IMR-90 (cell line): ENCODE data around the gene EFHD1. TPM values are rescaled to one million over a fixed set of nuclear protein-coding genes. Genes with fewer than 3 reads are reported as not detected.

Experiments
- ATAC-seq: fragments of 200-7000 bp; cut with Tn5 transposase; 2 replicates; pipeline ENCODE4 v1.9.1; 2020; ENCODE audit warnings: low read depth, mild to moderate bottlenecking, moderate library complexity
- BruUV-seq: library from RNA; stranded (reverse); fragments of 400-500 nt; replicated peaks from 2 replicates; lab custom pipeline; 2021; lab: Mats Ljungman, UMichigan
- CTCF ChIA-PET: fragments of 300-600 bp; formaldehyde crosslinking; extraction: SDS; loops from one replicate; lab custom pipeline; 2021; ENCODE audit warnings: antibody characterized with exemption; lab: Yijun Ruan, JAX
- POLR2A ChIA-PET: fragments of 300-600 bp; sonication (Branson Sonifier 250); formaldehyde crosslinking; loops from one replicate; lab custom pipeline; 2022; ENCODE audit warnings: antibody characterized with exemption; ENCODE audit not compliant: unreplicated experiment; lab: Charles Lee
- DNase-seq: peaks from one replicate; pipeline ENCODE4 v3.0.0; 2013
- H2AFZ ChIP-seq: replicated peaks from 2 replicates; pipeline ENCODE3; 2013; ENCODE audit warnings: low read length, mild to moderate bottlenecking; ENCODE audit not compliant: poor library complexity
- H2AK5ac ChIP-seq: 2 replicates; pipeline ENCODE4 v1.6.1; 2013; ENCODE audit warnings: low read depth, low read length, inconsistent platforms
- H2AK9ac ChIP-seq: replicated peaks from 2 replicates; pipeline ENCODE3; 2013; ENCODE audit warnings: mild to moderate bottlenecking, low read depth, low read length, moderate library complexity; ENCODE audit not compliant: poor library complexity
- H2BK120ac ChIP-seq: 2 replicates; pipeline ENCODE4 v1.6.1; 2013; ENCODE audit warnings: low read depth, low read length, inconsistent platforms
- H2BK15ac ChIP-seq: 3 replicates; pipeline ENCODE4 v1.6.1; 2013; ENCODE audit warnings: low read depth, low read length, inconsistent platforms
- H2BK20ac ChIP-seq: 2 replicates; pipeline ENCODE4 v1.6.1; 2013; ENCODE audit warnings: low read depth, mild to moderate bottlenecking, inconsistent platforms, low read length, moderate library complexity
- H2BK5ac ChIP-seq: 2 replicates; pipeline ENCODE4 v1.6.1; 2013; ENCODE audit warnings: mild to moderate bottlenecking, low read depth, low read length, inconsistent platforms; ENCODE audit not compliant: poor library complexity, severe bottlenecking
- H3K14ac ChIP-seq: replicated peaks from 2 replicates; pipeline ENCODE4 v1.6.1; 2013; ENCODE audit warnings: low read depth, low read length, inconsistent platforms
- H3K18ac ChIP-seq: 2 replicates; pipeline ENCODE4 v1.6.1; 2013; ENCODE audit warnings: low read depth, low read length, control low read depth
- H3K23ac ChIP-seq: 2 replicates; pipeline ENCODE4 v1.6.1; 2013; ENCODE audit warnings: low read depth, low read length, inconsistent platforms
- H3K27ac ChIP-seq: 2 replicates; pipeline ENCODE4 v1.5.1; 2013; ENCODE audit warnings: mild to moderate bottlenecking, control low read depth, low read length; ENCODE audit not compliant: insufficient read depth
- H3K27me3 ChIP-seq: 2 replicates; pipeline ENCODE4 v1.6.1; 2013; ENCODE audit warnings: low read length; ENCODE audit not compliant: control insufficient read depth, insufficient read depth
- H3K36me3 ChIP-seq: 2 replicates; pipeline ENCODE4 v1.6.1; 2013; ENCODE audit warnings: low read length, mixed read lengths; ENCODE audit not compliant: control insufficient read depth, insufficient read depth
- H3K4ac ChIP-seq: 2 replicates; pipeline ENCODE4 v1.6.1; 2013; ENCODE audit warnings: low read depth, low read length, inconsistent platforms
- H3K4me1 ChIP-seq: 2 replicates; pipeline ENCODE4 v1.6.1; 2013; ENCODE audit warnings: low read length, mixed read lengths; ENCODE audit not compliant: control insufficient read depth, insufficient read depth
- H3K4me2 ChIP-seq: 2 replicates; pipeline ENCODE4 v1.6.1; 2013; ENCODE audit warnings: low read depth, mild to moderate bottlenecking, control low read depth, low read length, moderate library complexity
- H3K4me3 ChIP-seq: 2 replicates; pipeline ENCODE4 v1.5.1; 2013; ENCODE audit warnings: low read depth, mild to moderate bottlenecking, control low read depth, low read length, moderate library complexity; ENCODE audit not compliant: insufficient read depth
- H3K56ac ChIP-seq: 2 replicates; pipeline ENCODE4 v1.6.1; 2013; ENCODE audit warnings: low read length, inconsistent platforms; ENCODE audit not compliant: insufficient read depth; ENCODE audit errors: extremely low read depth
- H3K79me1 ChIP-seq, 2 experiments: 2 replicates each; pipeline ENCODE4 v1.6.1; 2013; ENCODE audit warnings: low read length in 2 of 2, inconsistent platforms in 1 of 2, low read depth in 1 of 2
- H3K9ac ChIP-seq: 2 replicates; pipeline ENCODE4 v1.6.1; 2013; ENCODE audit warnings: low read depth, low read length, control low read depth
- H3K9me1 ChIP-seq: 2 replicates; pipeline ENCODE4 v1.6.1; 2013; ENCODE audit warnings: low read length, inconsistent platforms; ENCODE audit not compliant: insufficient read depth
- H3K9me3 ChIP-seq: 2 replicates; pipeline ENCODE4 v1.6.1; 2013; ENCODE audit warnings: low read length; ENCODE audit not compliant: control insufficient read depth, insufficient read depth
- H4K20me1 ChIP-seq: 2 replicates; pipeline ENCODE4 v1.6.1; 2013; ENCODE audit warnings: low read length, inconsistent platforms; ENCODE audit not compliant: insufficient read depth
- H4K5ac ChIP-seq: 2 replicates; pipeline ENCODE4 v1.6.1; 2013; ENCODE audit warnings: mild to moderate bottlenecking, low read depth, low read length, control low read depth
- H4K8ac ChIP-seq, 2 experiments: 2 replicates each; pipeline ENCODE4 v1.6.1; 2013; ENCODE audit warnings: low read depth in 2 of 2, low read length in 2 of 2, control low read depth in 1 of 2, inconsistent platforms in 1 of 2
- H4K91ac ChIP-seq: 2 replicates; pipeline ENCODE4 v1.6.1; 2013; ENCODE audit warnings: low read depth, low read length, inconsistent platforms; ENCODE audit not compliant: insufficient read depth
- CHD1 ChIP-seq: IDR thresholded peaks from 2 replicates; pipeline ENCODE4 v1.6.1; 2012; ENCODE audit warnings: low read depth, low read length, improper control_type of control experiment
- FOS ChIP-seq: fragments of 150-350 bp; IDR thresholded peaks from 2 replicates; pipeline ENCODE4 v1.6.1; 2016; ENCODE audit warnings: low read depth, low read length
- MAZ ChIP-seq: IDR thresholded peaks from 2 replicates; pipeline ENCODE4 v1.6.1; 2012; ENCODE audit warnings: low read depth, mild to moderate bottlenecking, low read length, improper control_type of control experiment, moderate library complexity, borderline replicate concordance
- MXI1 ChIP-seq: IDR thresholded peaks from 2 replicates; pipeline ENCODE4 v1.6.1; 2012; ENCODE audit warnings: low read depth, mild to moderate bottlenecking, low read length, moderate library complexity, borderline replicate concordance
- NFE2L2 ChIP-seq: fragments of 150-350 bp; IDR thresholded peaks from 2 replicates; pipeline ENCODE4 v1.6.1; 2016; ENCODE audit warnings: low read depth, mild to moderate bottlenecking, low read length
- RCOR1 ChIP-seq: IDR thresholded peaks from 2 replicates; pipeline ENCODE4 v1.6.1; 2012; ENCODE audit warnings: mild to moderate bottlenecking, low read length, improper control_type of control experiment; ENCODE audit not compliant: insufficient replicate concordance
- WGBS, 2 experiments: methylation state at CpG; one replicate each; pipeline versions ENCODE4 v1.1.5 to v1.1.7; 2013; ENCODE audit warnings: missing lambda C conversion rate in 2 of 2; ENCODE audit not compliant: insufficient read length in 1 of 2; ENCODE audit errors: extremely low coverage in 2 of 2; 5-methylcytosine and 5-hydroxymethylcytosine counted together
- dilution Hi-C: fragments of 300-500 bp; cut with HindIII; formaldehyde crosslinking; loops from one replicate; pipeline ENCODE4 v1.14.3; 2018; ENCODE audit warnings: low sequenced_read_pairs; ENCODE audit not compliant: unreplicated experiment
- in situ Hi-C: fragments of 300-500 bp; cut with MboI; formaldehyde crosslinking; loops from 3 replicates; pipeline ENCODE4 v1.14.3; 2019; ENCODE audit warnings: low sequenced_read_pairs, inconsistent platforms, mixed read lengths
- intact Hi-C: fragments of 100-400 bp; cut with micrococcal nuclease; formaldehyde crosslinking; loops from 2 replicates; pipeline ENCODE4 v1.10.0; 2022
- polyA plus RNA-seq, 3 experiments: library from polyadenylated mRNA; depleted of rRNA; stranded (reverse); fragments of >200 nt; gene quantifications; 2 replicates each; pipeline ENCODE4 v1.2.3, GENCODE V29; 2012; ENCODE audit warnings: low replicate concordance in 1 of 3
- total RNA-seq: library from RNA; depleted of rRNA; stranded (reverse); fragments of >200 nt; gene quantifications from 2 replicates; pipeline ENCODE4 v1.2.3, GENCODE V29; 2012
- TF ChIP-seq, protein P1 (sequence below): fragments of 150-350 bp; IDR thresholded peaks from 2 replicates; pipeline ENCODE4 v1.6.1; 2016; ENCODE audit warnings: low read depth, mild to moderate bottlenecking, low read length, moderate library complexity, borderline replicate concordance
- TF ChIP-seq, protein P2 (sequence below): conservative IDR thresholded peaks from 2 replicates; pipeline ENCODE4 v1.5.1; 2012; ENCODE audit warnings: mild to moderate bottlenecking, low read depth, low read length, improper control_type of control experiment

The EFHD1 gene
- total and polyA plus RNA-seq, 2 of the 4 experiments (the other 2 are of a cell fraction) = 0.27 TPM; not detected in 1

DNA sequence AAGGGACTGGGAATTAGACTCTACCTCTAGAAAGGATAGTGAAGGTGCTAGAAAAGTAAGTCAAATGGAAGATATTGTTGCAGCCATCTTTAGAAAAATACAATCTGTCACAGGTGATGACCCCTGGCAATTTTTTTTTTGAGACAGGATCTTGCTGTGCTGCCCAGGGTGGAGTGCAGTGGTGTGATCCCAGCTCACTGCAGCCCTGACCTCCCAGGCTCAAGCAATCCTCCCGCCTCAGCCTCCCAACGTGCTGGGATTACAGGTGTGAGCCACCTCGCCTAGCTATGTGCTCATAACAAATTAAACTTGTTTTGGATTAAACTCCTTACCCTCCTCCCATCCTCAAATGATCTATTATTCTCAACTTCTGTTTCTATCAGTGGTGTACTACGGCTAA, 59.9 kb downstream of the EFHD1 start:
- Histone ChIP-seq H3K23ac (no peak overlapping the region), H2AK9ac (no peak overlapping the region), H4K8ac (no peak overlapping the region), H3K4me2 (no peak overlapping the region), H4K5ac (no peak overlapping the region), H3K9me1 (no peaks in the 10 kb centered on the region), H3K27ac (no peak overlapping the region), H2AK5ac (no peak overlapping the region), H2BK5ac (no peak overlapping the region), H3K36me3 (no peaks in the 10 kb centered on the region), H2BK120ac (no peak overlapping the region), H2BK15ac (no peak overlapping the region), H3K9me3 (no peaks in the 10 kb centered on the region), H4K20me1 (peaks cover 5% of the 10 kb centered on the region; the same call in 1 of the 2 replicates), H3K9ac (no peak overlapping the region), H3K27me3 (no peaks in the 10 kb centered on the region; the same call in 1 of the 2 replicates), H2AFZ (no peak overlapping the region), H3K4me3 (no peak overlapping the region), H4K91ac (no peak overlapping the region), H3K18ac (no peak overlapping the region), H3K4ac (no peak overlapping the region), H3K4me1 (peaks cover 2% of the 10 kb centered on the region; the same call in 1 of the 2 replicates), H2BK20ac (no peak overlapping the region), H3K56ac (no peak overlapping the region), H3K79me1 (peaks cover 0 to 4% of the 10 kb centered on the region in 2 experiments; a peak in 3 of 4 replicates), H3K14ac (no peak overlapping the region)
- ChIA-PET POLR2A (no interaction called here), CTCF (interaction anchor here (0.6 kb wide), 1 partner anchor 1068 kb away, joined by 7 read pairs; no protein-coding TSS in a partner anchor)
- in situ Hi-C loops = no loop called here
- DNase-seq (no peak), ATAC-seq (no peak)
- BruUV-seq = no TSS peak
- 74% methylated on average over 3 of the region's 4 CpGs; no CpG with 5 or more reads in 1 of the 2 experiments for WGBS, 2 experiments
- TF ChIP-seq RCOR1 (no peak), CHD1 (no peak), MXI1 (no peak), FOS (no peak), NFE2L2 (no peak), MAZ (no peak)
- TF ChIP-seq, protein P1, sequence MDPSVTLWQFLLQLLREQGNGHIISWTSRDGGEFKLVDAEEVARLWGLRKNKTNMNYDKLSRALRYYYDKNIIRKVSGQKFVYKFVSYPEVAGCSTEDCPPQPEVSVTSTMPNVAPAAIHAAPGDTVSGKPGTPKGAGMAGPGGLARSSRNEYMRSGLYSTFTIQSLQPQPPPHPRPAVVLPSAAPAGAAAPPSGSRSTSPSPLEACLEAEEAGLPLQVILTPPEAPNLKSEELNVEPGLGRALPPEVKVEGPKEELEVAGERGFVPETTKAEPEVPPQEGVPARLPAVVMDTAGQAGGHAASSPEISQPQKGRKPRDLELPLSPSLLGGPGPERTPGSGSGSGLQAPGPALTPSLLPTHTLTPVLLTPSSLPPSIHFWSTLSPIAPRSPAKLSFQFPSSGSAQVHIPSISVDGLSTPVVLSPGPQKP = no peak
- TF ChIP-seq, protein P2, sequence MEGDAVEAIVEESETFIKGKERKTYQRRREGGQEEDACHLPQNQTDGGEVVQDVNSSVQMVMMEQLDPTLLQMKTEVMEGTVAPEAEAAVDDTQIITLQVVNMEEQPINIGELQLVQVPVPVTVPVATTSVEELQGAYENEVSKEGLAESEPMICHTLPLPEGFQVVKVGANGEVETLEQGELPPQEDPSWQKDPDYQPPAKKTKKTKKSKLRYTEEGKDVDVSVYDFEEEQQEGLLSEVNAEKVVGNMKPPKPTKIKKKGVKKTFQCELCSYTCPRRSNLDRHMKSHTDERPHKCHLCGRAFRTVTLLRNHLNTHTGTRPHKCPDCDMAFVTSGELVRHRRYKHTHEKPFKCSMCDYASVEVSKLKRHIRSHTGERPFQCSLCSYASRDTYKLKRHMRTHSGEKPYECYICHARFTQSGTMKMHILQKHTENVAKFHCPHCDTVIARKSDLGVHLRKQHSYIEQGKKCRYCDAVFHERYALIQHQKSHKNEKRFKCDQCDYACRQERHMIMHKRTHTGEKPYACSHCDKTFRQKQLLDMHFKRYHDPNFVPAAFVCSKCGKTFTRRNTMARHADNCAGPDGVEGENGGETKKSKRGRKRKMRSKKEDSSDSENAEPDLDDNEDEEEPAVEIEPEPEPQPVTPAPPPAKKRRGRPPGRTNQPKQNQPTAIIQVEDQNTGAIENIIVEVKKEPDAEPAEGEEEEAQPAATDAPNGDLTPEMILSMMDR = no peak
- intact Hi-C loops = no loop called here
- dilution Hi-C loops = no loop called here
